Lower leg skin (tissue), 3 donors: Measurements from ENCODE around the gene SLC22A4.

Source experiments
- POLR2A ChIP-seq, 2 donors: fragments of 450-650 bp; IDR thresholded peaks; one replicate each; pipeline ENCODE4 v1.6.1; 2016 to 2017; ENCODE audit warnings: antibody characterized with exemption in 2 of 2, mild to moderate bottlenecking in 1 of 2, moderate library complexity in 1 of 2
- TF ChIP-seq, protein P1 (sequence below), 3 donors: fragments of 450-650 bp; IDR thresholded peaks; one replicate each; pipeline ENCODE4 v1.5.1; 2016; ENCODE audit warnings: antibody characterized with exemption in 3 of 3, mild to moderate bottlenecking in 3 of 3, moderate library complexity in 2 of 3

GRCh38 chr5:132259069-132259851 lies 34.9 kb upstream of the SLC22A4 start:
- TF ChIP-seq POLR2A (IDR thresholded peaks at IDR 0.05): no peak
- TF ChIP-seq, protein P1, sequence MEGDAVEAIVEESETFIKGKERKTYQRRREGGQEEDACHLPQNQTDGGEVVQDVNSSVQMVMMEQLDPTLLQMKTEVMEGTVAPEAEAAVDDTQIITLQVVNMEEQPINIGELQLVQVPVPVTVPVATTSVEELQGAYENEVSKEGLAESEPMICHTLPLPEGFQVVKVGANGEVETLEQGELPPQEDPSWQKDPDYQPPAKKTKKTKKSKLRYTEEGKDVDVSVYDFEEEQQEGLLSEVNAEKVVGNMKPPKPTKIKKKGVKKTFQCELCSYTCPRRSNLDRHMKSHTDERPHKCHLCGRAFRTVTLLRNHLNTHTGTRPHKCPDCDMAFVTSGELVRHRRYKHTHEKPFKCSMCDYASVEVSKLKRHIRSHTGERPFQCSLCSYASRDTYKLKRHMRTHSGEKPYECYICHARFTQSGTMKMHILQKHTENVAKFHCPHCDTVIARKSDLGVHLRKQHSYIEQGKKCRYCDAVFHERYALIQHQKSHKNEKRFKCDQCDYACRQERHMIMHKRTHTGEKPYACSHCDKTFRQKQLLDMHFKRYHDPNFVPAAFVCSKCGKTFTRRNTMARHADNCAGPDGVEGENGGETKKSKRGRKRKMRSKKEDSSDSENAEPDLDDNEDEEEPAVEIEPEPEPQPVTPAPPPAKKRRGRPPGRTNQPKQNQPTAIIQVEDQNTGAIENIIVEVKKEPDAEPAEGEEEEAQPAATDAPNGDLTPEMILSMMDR (IDR thresholded peaks at IDR 0.05): no peak
